ENCODE measurements around the gene PGP. TPM values are rescaled to one million over a fixed set of nuclear protein-coding genes. Genes with fewer than 3 reads are reported as not detected.

Gene PGP
- total and polyA plus RNA-seq, 10 of the 15 experiments (the other 5 are each of a cell fraction or from before 2014, with no cell fraction given), result 0.42 to 28.0 (median 12.1) TPM

DNA sequence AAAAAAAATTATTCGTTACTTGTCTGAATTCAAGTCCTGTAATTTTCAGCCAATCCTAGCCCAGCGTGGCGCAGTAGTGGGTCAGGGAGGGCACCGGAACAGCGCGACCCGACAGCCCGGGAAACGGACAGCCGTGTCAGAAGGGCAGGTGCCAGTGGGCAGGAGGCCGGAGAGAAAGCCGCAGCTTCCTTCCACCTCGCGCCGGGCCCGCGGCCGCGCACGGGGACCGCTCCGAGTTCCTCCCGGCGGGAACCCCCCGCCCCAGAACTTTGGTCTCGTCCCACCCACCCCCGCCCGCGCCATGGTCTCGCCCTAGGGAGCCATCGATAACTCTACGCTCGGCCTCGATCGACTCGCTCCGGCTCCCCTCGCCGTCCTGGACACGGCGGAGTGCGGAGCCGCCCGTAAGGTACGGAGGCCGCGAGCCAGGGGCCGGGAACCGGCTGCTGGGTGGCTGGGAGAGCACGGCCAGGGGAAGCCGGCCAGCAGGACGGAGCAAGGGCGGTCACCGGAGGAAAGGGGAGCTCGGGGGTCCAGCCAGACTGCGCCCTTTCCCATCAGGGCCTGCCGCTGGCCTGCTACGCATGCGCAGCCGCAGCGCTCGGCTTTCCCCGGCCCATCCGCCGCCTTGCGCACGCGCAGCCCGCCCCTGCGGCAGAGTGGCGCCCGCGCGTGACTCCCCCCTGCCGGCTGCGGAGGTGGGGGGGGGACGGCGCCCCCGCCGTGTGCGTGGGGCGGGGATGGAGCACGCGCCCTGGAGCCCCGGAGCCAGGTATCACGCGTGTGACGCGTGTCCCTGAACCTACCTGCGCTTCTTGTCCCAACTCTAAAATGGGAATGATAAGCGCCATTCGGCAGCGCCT lies 9.3 kb downstream of the PGP start, which contains the start of gene MLST8 (continued):
- TF ChIP-seq CREB1 (IDR thresholded peaks at IDR 0.05; ENCODE audit: low read depth) (peak; percentile 56), NKRF (conservative IDR thresholded peaks at IDR 0.05) (peak; percentile 86), CBFB (IDR thresholded peaks at IDR 0.05; ENCODE audit: low read depth) (no peak), NFXL1 (IDR thresholded peaks at IDR 0.05; ENCODE audit: borderline replicate concordance) (0 out of 2 replicates have a peak, but pooled peaks have one; percentile 36), TAF1 (IDR thresholded peaks at IDR 0.05; ENCODE audit: borderline replicate concordance, low read depth, low read length) (peak; percentile 86), POLR2AphosphoS5 (IDR thresholded peaks at IDR 0.05; ENCODE audit: low read length) (peak; percentile 83; the same call in 1 of the 2 replicates), DPF2 (IDR thresholded peaks at IDR 0.05) (peak; percentile 39), ZBED1 (IDR thresholded peaks at IDR 0.05; ENCODE audit: borderline replicate concordance) (no peak; the same call in 1 of the 2 replicates), TCF12 (IDR thresholded peaks at IDR 0.05; ENCODE audit: low read depth, low read length) (no peak), NR2F1 (conservative IDR thresholded peaks at IDR 0.05) (peak; percentile 93), ZNF217 (IDR thresholded peaks at IDR 0.05) (peak; percentile 69), PAX8 (IDR thresholded peaks at IDR 0.05) (no peak), KAT2A (conservative IDR thresholded peaks at IDR 0.05; ENCODE audit: control insufficient read depth, low read depth, low read length) (no peak), ZBTB33 (IDR thresholded peaks at IDR 0.05) (no peak), E4F1 (IDR thresholded peaks at IDR 0.05; ENCODE audit: borderline replicate concordance, partially characterized antibody) (no peak), POLR2AphosphoS2 (IDR thresholded peaks at IDR 0.05; ENCODE audit: low read depth, low read length) (peak; percentile 95), GATAD2B (conservative IDR thresholded peaks at IDR 0.05; ENCODE audit: low read depth) (peak; percentile 88; the same call in 1 of the 2 replicates), POU2F2 (IDR thresholded peaks at IDR 0.05; ENCODE audit: borderline replicate concordance, low read depth, low read length) (peak; percentile 62), SIX5 (IDR thresholded peaks at IDR 0.05; ENCODE audit: low read depth, low read length, severe bottlenecking) (peak; percentile 55)
- TF ChIP-seq, protein P1, sequence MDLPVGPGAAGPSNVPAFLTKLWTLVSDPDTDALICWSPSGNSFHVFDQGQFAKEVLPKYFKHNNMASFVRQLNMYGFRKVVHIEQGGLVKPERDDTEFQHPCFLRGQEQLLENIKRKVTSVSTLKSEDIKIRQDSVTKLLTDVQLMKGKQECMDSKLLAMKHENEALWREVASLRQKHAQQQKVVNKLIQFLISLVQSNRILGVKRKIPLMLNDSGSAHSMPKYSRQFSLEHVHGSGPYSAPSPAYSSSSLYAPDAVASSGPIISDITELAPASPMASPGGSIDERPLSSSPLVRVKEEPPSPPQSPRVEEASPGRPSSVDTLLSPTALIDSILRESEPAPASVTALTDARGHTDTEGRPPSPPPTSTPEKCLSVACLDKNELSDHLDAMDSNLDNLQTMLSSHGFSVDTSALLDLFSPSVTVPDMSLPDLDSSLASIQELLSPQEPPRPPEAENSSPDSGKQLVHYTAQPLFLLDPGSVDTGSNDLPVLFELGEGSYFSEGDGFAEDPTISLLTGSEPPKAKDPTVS (IDR thresholded peaks at IDR 0.05; ENCODE audit: low read depth, low read length), result 0 out of 2 replicates have a peak, but pooled peaks have one; percentile 19
